OCI-LY7 (cell line): ENCODE data around the gene SNRNP25. TPM values are rescaled to one million over a fixed set of nuclear protein-coding genes. Genes with fewer than 3 reads are reported as not detected.

Experiments
- BruUV-seq: library from RNA; stranded (reverse); fragments of 400-500 nt; replicated peaks from 2 replicates; lab custom pipeline; 2021; lab: Mats Ljungman, UMichigan
- CTCF ChIA-PET: fragments of 300-600 bp; sonication (Branson Sonifier 250); formaldehyde crosslinking; loops from one replicate; lab custom pipeline; 2022; ENCODE audit warnings: antibody characterized with exemption; ENCODE audit not compliant: unreplicated experiment; lab: Charles Lee
- POLR2A ChIA-PET: fragments of 300-600 bp; sonication (Branson Sonifier 250); formaldehyde crosslinking; loops from one replicate; lab custom pipeline; 2022; ENCODE audit warnings: antibody characterized with exemption; lab: Charles Lee
- DNase-seq: peaks from one replicate; pipeline ENCODE4 v3.0.0-alpha.2; 2015; ENCODE audit warnings: low spot score
- H2AFZ ChIP-seq: fragments of 200-600 bp; sonication (generic), shearing (Covaris generic); 2 replicates; pipeline ENCODE4 v1.6.1; 2014; ENCODE audit warnings: mild to moderate bottlenecking, antibody characterized with exemption, low read length, moderate library complexity
- H3K27ac ChIP-seq: fragments of 200-600 bp; sonication (generic); 2 replicates; pipeline ENCODE4 v1.5.1; 2014; ENCODE audit warnings: mixed run types, low read depth, mild to moderate bottlenecking, moderate library complexity, low read length, inconsistent platforms; ENCODE audit not compliant: poor library complexity, severe bottlenecking
- H3K36me3 ChIP-seq: fragments of 200-600 bp; sonication (generic); 2 replicates; pipeline ENCODE4 v1.6.1; 2014; ENCODE audit warnings: mild to moderate bottlenecking, antibody characterized with exemption, low read length, moderate library complexity, mixed read lengths; ENCODE audit not compliant: insufficient read depth
- H3K4me1 ChIP-seq: fragments of 200-600 bp; sonication (generic); 2 replicates; pipeline ENCODE4 v1.5.1; 2014; ENCODE audit warnings: mild to moderate bottlenecking, low read length; ENCODE audit not compliant: insufficient read depth, poor library complexity, severe bottlenecking
- H3K4me2 ChIP-seq: fragments of 200-600 bp; sonication (generic); 2 replicates; pipeline ENCODE4 v1.6.1; 2014; ENCODE audit warnings: mild to moderate bottlenecking, low read length
- H3K4me3 ChIP-seq: fragments of 200-600 bp; sonication (generic); 2 replicates; pipeline ENCODE4 v1.5.1; 2014; ENCODE audit warnings: mild to moderate bottlenecking, low read depth, low read length; ENCODE audit not compliant: poor library complexity, severe bottlenecking
- H3K79me2 ChIP-seq: fragments of 200-600 bp; sonication (generic); 2 replicates; pipeline ENCODE4 v1.6.1; 2016; ENCODE audit warnings: low read depth, mild to moderate bottlenecking, low read length, moderate library complexity, mixed read lengths; ENCODE audit not compliant: insufficient read depth
- H3K9me2 ChIP-seq: fragments of 200-600 bp; sonication (generic); 2 replicates; pipeline ENCODE4 v1.6.1; 2016; ENCODE audit warnings: mild to moderate bottlenecking, low read length, mixed read lengths; ENCODE audit not compliant: insufficient read depth
- H3K9me3 ChIP-seq: fragments of 200-600 bp; sonication (generic); 2 replicates; pipeline ENCODE4 v1.6.1; 2014; ENCODE audit warnings: mild to moderate bottlenecking, mixed run types, low read length, mixed read lengths
- H4K20me1 ChIP-seq: fragments of 200-600 bp; sonication (generic); 2 replicates; pipeline ENCODE4 v1.6.1; 2014; ENCODE audit warnings: mild to moderate bottlenecking, antibody characterized with exemption, low read length, moderate library complexity, mixed read lengths; ENCODE audit not compliant: insufficient read depth
- EZH2phosphoT487 ChIP-seq: fragments of 200-600 bp; sonication (generic); IDR thresholded peaks from 2 replicates; pipeline ENCODE4 v1.6.1; 2018; ENCODE audit warnings: low read depth, borderline replicate concordance, mild to moderate bottlenecking, mixed run types, antibody characterized with exemption, low read length, moderate library complexity, mixed read lengths
- intact Hi-C: fragments of 100-400 bp; cut with micrococcal nuclease; formaldehyde crosslinking; loops from one replicate; pipeline ENCODE4 v1.10.0; 2022; ENCODE audit not compliant: unreplicated experiment
- total RNA-seq, 2 experiments: library from RNA; depleted of rRNA in 1 of 2; stranded (reverse); fragments of >200 nt in 1 of 2; shearing (Covaris generic) in 1 of 2; gene quantifications; 2 replicates each; pipeline ENCODE4 v1.2.3, GENCODE V29; 2014 to 2022
- TF ChIP-seq, protein P1 (sequence below): fragments of 200-600 bp; sonication (generic); conservative IDR thresholded peaks from 2 replicates; pipeline ENCODE4 v1.5.1; 2014; ENCODE audit warnings: mild to moderate bottlenecking, antibody characterized with exemption, low read length, moderate library complexity, mixed read lengths

Gene SNRNP25
- total RNA-seq, 2 experiments from 2014 or later, result 61.4 to 68.3 TPM

GRCh38 chr16:58491-59439 is 5.1 kb downstream of the SNRNP25 start:
- intact Hi-C loops, result no loop called here
- Histone ChIP-seq H3K79me2 (peaks cover 15% of the 10 kb centered on the region), H3K4me2 (no peak overlapping the region), H3K9me3 (no peaks in the 10 kb centered on the region), H3K4me3 (no peak overlapping the region), H4K20me1 (no peaks in the 10 kb centered on the region), H3K9me2 (no peaks in the 10 kb centered on the region), H2AFZ (no peak overlapping the region), H3K27ac (no peak overlapping the region), H3K36me3 (peaks cover 40% of the 10 kb centered on the region), H3K4me1 (peaks cover 11% of the 10 kb centered on the region)
- DNase-seq, result no peak
- ChIA-PET CTCF (no interaction called here), POLR2A (no interaction called here)
- no TSS peak for BruUV-seq
- no peak for TF ChIP-seq EZH2phosphoT487

GRCh38 chr16:59440-60059 is 5.9 kb downstream of the SNRNP25 start:
- Histone ChIP-seq H3K27ac (no peak overlapping the region), H3K9me3 (no peaks in the 10 kb centered on the region), H3K36me3 (peaks cover 40% of the 10 kb centered on the region), H2AFZ (no peak overlapping the region), H3K4me3 (no peak overlapping the region), H3K79me2 (peaks cover 8% of the 10 kb centered on the region), H3K4me2 (no peak overlapping the region), H4K20me1 (no peaks in the 10 kb centered on the region), H3K9me2 (no peaks in the 10 kb centered on the region), H3K4me1 (peaks cover 8% of the 10 kb centered on the region)
- ChIA-PET POLR2A (no interaction called here), CTCF (no interaction called here)
- TF ChIP-seq, protein P1, sequence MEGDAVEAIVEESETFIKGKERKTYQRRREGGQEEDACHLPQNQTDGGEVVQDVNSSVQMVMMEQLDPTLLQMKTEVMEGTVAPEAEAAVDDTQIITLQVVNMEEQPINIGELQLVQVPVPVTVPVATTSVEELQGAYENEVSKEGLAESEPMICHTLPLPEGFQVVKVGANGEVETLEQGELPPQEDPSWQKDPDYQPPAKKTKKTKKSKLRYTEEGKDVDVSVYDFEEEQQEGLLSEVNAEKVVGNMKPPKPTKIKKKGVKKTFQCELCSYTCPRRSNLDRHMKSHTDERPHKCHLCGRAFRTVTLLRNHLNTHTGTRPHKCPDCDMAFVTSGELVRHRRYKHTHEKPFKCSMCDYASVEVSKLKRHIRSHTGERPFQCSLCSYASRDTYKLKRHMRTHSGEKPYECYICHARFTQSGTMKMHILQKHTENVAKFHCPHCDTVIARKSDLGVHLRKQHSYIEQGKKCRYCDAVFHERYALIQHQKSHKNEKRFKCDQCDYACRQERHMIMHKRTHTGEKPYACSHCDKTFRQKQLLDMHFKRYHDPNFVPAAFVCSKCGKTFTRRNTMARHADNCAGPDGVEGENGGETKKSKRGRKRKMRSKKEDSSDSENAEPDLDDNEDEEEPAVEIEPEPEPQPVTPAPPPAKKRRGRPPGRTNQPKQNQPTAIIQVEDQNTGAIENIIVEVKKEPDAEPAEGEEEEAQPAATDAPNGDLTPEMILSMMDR, result no peak
- no peak for TF ChIP-seq EZH2phosphoT487
- intact Hi-C loops, result no loop called here
- DNase-seq, result no peak
- no TSS peak for BruUV-seq

DNA sequence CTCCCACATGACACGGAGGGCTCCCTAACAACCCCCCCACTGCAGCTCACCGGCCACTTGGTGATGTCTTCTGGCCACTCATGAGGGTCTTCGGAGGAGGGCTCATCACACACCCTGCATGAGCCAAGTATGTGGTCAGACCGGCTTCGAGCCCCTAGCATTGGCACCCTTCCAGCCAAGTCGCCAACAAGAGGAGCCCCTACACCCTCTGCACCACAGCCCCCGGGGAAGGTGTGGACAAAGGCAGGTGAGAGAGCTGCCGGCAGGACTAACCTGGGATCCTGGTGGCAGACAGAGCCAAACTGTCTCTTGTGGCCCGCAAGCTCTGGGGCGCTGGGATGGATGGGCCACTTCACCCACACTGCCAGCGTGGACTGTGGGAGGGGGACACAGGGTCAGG is 6.5 kb downstream of the SNRNP25 start:
- Histone ChIP-seq H3K4me2 (no peak overlapping the region), H3K79me2 (peaks cover 1% of the 10 kb centered on the region; the same call in 1 of the 2 replicates), H4K20me1 (no peaks in the 10 kb centered on the region), H3K9me2 (no peaks in the 10 kb centered on the region), H3K9me3 (no peaks in the 10 kb centered on the region), H3K4me1 (peaks cover 2% of the 10 kb centered on the region), H3K36me3 (peaks cover 38% of the 10 kb centered on the region), H3K4me3 (no peak overlapping the region), H2AFZ (no peak overlapping the region), H3K27ac (no peak overlapping the region)
- DNase-seq, result no peak
- POLR2A ChIA-PET, result no interaction called here
- intact Hi-C loops, result no loop called here
- no TSS peak for BruUV-seq
- TF ChIP-seq EZH2phosphoT487, result no peak
- TF ChIP-seq, protein P1, result no peak
- CTCF ChIA-PET, result no interaction called here
